ENCODE results near the gene CYP27A1.
"Not testable (repeated sequence)": the region's sequence is repeated elsewhere in the genome, so short reads cannot be mapped to it uniquely, and the experiment has no call there.

DNA sequence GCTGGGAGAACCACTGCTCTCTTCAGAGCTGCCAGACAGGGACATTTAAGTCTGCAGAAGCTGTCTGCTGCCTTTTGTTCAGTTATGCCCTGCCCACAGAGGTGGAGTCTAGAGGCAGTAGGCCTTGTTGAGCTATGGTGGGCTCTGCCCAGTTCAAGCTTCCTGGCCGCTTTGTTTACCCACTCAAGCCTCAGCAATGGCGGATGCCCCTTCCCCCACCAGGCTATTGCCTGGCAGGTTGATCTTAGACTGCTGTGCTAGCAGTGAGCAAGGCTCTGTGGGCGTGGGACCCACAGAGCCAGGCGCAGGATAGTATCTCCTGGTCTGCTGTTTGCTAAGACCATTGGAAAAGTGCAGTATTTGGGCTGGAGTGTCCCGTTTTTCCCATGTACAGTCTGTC is 9.2 kb upstream of the CYP27A1 start:
- TF ChIP-seq, protein P1, sequence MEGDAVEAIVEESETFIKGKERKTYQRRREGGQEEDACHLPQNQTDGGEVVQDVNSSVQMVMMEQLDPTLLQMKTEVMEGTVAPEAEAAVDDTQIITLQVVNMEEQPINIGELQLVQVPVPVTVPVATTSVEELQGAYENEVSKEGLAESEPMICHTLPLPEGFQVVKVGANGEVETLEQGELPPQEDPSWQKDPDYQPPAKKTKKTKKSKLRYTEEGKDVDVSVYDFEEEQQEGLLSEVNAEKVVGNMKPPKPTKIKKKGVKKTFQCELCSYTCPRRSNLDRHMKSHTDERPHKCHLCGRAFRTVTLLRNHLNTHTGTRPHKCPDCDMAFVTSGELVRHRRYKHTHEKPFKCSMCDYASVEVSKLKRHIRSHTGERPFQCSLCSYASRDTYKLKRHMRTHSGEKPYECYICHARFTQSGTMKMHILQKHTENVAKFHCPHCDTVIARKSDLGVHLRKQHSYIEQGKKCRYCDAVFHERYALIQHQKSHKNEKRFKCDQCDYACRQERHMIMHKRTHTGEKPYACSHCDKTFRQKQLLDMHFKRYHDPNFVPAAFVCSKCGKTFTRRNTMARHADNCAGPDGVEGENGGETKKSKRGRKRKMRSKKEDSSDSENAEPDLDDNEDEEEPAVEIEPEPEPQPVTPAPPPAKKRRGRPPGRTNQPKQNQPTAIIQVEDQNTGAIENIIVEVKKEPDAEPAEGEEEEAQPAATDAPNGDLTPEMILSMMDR (conservative IDR thresholded peaks at IDR 0.05; ENCODE audit: low read depth, low read length) = not testable (repeated sequence)
- TF ChIP-seq, protein P2, sequence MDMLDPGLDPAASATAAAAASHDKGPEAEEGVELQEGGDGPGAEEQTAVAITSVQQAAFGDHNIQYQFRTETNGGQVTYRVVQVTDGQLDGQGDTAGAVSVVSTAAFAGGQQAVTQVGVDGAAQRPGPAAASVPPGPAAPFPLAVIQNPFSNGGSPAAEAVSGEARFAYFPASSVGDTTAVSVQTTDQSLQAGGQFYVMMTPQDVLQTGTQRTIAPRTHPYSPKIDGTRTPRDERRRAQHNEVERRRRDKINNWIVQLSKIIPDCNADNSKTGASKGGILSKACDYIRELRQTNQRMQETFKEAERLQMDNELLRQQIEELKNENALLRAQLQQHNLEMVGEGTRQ (IDR thresholded peaks at IDR 0.05; ENCODE audit: low read depth, low read length) = not testable (repeated sequence)
- TF ChIP-seq POLR2A (IDR thresholded peaks at IDR 0.05; ENCODE audit: low read depth, low read length) = not testable (repeated sequence)

All from IMR-90 (cell line).